GM19025 (cell line): ENCODE results near the gene TBCD.
"Not testable (repeated sequence)": the region's sequence is repeated elsewhere in the genome, so short reads cannot be mapped to it uniquely, and the experiment has no call there.

ENCODE experiments used
- ATAC-seq: cut with Tn5 transposase; IDR thresholded peaks from one replicate; pipeline ENCODE4 v1.9.1; 2021; ENCODE audit warnings: mild to moderate bottlenecking, low read depth, moderate library complexity; ENCODE audit not compliant: unreplicated experiment

TBCD gene

GRCh38 chr17:82754297-82755208 lies 2.7 kb downstream of the TBCD start:
- ATAC-seq: no peak

GRCh38 chr17:82756166-82756565 lies 4.3 kb downstream of the TBCD start:
- no peak for ATAC-seq

- ATAC-seq: no peak
Observed at GRCh38 chr17:82765371-82765770, 13.5 kb downstream of the TBCD start.

- no peak for ATAC-seq
Observed at GRCh38 chr17:82767041-82767754, 15.3 kb downstream of the TBCD start.

GRCh38 chr17:82769041-82769440 lies 17.2 kb downstream of the TBCD start:
- no peak for ATAC-seq

GRCh38 chr17:82772026-82772425 lies 20.2 kb downstream of the TBCD start:
- no peak for ATAC-seq

- not testable (repeated sequence) for ATAC-seq
Observed at GRCh38 chr17:82774456-82774855, 22.6 kb downstream of the TBCD start.

GRCh38 chr17:82775001-82775823 lies 23.3 kb downstream of the TBCD start:
- no peak for ATAC-seq

GRCh38 chr17:82776454-82776853 lies 24.6 kb downstream of the TBCD start:
- no peak for ATAC-seq

- not testable (repeated sequence) for ATAC-seq
Observed at GRCh38 chr17:82777778-82778375, 26.0 kb downstream of the TBCD start.

- no peak for ATAC-seq
Observed at GRCh38 chr17:82779541-82779940, 27.7 kb downstream of the TBCD start.

GRCh38 chr17:82780195-82780594 lies 28.3 kb downstream of the TBCD start:
- ATAC-seq: no peak

- no peak for ATAC-seq
Observed at GRCh38 chr17:82780971-82781893, 29.4 kb downstream of the TBCD start.

GRCh38 chr17:82781894-82782274 lies 30.0 kb downstream of the TBCD start:
- no peak for ATAC-seq

GRCh38 chr17:82782657-82783207 lies 30.9 kb downstream of the TBCD start:
- no peak for ATAC-seq

GRCh38 chr17:82783498-82783897 lies 31.6 kb downstream of the TBCD start:
- no peak for ATAC-seq

GRCh38 chr17:82785581-82785980 lies 33.7 kb downstream of the TBCD start:
- ATAC-seq: not testable (repeated sequence)

- ATAC-seq: no peak
Observed at GRCh38 chr17:82786427-82786826, 34.6 kb downstream of the TBCD start.
